NCI-H128 (cell line): ENCODE measurements around the gene ABCA4.
"Not testable (repeated sequence)": the region's sequence is repeated elsewhere in the genome, so short reads cannot be mapped to it uniquely, and the experiment has no call there.

Source experiments
- DNase-seq: peaks from one replicate; lab custom pipeline; 2025; ENCODE audit not compliant: unreplicated experiment; lab: John Stamatoyannopoulos, UW

ABCA4 gene

DNA sequence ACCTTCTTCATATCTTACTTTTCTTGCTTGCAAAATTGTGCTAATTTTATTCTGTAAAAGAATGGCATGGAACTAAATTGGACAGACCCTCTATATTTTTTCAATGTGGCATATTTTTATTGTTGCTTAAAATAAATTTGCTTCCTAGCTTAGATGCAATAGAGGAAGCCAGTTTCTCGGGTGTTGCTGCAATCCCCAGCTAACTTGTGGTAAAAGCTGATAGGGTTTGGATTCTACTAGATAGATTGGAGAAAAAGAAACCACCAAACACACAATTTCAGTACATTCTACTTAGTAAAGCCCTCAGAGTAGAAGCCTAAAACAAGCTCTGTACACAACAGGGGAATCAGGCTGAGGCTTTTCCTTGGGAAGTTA, 162.2 kb downstream of the ABCA4 start:
- DNase-seq = no peak

DNA sequence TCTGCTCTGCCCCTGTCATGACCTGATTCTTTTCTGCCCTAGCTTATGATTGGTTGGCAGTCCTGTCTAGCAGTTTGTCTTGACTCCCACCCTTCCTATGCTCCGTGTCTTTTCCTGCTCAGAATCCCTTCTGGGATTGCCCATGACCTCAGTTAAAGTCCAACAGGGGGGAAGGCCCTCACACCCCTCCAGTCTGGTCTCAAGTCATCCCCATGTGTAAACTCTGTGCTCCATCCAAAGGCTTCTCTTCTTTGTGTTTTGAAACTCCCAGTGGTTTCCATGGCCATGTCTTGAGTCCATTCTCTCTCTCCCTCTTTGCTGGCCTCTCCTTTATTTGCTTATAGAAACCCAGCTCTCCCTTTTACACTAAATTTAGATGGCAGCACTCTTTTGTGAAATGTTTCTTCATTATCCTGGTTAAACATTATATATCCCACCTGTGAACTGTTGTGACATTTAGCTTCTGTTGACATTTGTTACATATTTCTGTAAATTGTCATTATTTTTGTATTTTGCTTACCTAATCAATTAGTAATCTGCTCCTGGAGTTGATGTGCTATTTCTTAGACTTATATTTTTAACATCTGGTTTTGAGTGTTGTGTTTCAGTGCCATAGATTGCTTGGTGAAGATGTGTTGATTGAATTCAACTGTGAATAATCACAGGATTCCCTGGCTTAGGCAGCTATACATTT, 162.8 kb downstream of the ABCA4 start:
- no peak for DNase-seq

DNA sequence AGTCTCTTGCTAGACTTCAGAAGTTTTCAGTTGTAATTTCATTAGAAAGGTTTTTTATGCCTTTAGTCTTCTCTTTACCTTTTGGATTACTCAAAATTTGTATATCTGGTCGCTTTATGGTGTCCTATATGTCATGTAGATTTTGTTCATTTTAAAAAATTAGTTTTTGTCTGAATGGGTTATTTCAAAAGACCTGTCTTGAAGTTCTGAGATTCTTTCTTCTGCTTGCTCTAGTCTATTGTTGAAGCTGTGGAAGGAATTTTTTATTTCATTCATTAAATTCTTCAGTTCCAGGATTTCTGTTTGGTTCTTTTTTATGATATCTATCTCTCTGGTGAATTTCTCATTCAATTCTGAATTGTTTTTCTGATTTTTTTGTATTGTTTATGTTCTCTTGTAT, 165.2 kb downstream of the ABCA4 start:
- DNase-seq = no peak

DNA sequence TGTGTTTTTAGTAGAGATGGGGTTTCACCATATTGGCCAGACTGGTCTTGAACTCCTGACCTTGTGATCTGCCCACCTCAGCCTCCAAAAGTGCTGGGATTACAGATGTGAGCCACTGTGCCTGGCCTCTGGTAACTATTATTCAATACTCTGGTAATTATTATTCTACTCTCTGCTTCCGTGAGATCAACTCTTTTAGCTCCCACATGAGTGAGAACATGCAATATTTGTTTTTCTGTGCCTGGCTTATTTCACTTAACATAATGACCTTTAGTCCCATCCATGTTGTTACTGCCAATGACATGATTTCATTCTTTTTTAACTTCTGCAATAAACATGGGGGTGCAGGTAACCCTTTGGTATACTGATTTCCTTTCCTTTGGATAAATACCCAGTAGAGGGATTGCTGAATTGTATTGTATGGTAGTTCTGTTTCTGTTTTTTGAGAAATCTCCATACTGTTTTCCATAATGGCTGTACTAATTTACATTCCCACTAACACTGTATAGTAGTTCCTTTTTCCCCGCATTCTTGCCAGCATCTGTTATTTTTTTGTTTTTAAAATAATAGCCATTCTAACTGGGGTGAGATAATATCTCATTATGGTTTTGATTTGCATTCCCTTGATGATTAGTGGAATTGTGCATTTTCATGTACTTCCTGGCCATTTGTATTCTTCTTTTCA, 173.8 kb downstream of the ABCA4 start:
- DNase-seq = not testable (repeated sequence)
